ENCODE results near the gene AGBL5. TPM values are rescaled to one million over a fixed set of nuclear protein-coding genes. Genes with fewer than 3 reads are reported as not detected.

The AGBL5 gene
- total and polyA plus RNA-seq, 9 of the 15 experiments (the other 6 are each of a cell fraction or from before 2014, with no cell fraction given), result 3.3 to 52.7 (median 26.2) TPM

DNA sequence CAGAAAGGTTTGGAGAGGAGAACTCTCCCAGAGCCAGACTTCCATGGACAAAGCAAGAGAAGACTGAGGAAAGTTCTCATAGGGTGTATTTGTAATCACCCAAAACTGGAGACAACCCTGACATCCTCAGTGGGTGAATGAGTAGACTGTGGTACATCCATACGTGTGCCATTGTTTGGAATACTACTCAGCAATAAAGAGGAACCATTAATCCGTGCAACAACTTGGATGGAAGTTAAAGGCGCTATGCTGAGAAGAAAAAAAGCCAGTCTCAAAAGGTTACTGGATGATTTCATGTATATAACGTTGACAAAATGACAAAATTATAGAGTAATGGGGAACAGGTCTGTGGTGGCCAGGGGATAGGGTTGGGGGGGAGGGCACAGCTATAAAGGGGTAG, 42.8 kb upstream of the AGBL5 start:
- ChIA-PET POLR2A (interaction anchor here (1.2 to 2.6 kb wide), 2 partner anchors 11 to 21 kb away, joined by 4 to 13 read pairs; no protein-coding TSS in a partner anchor), CTCF (ENCODE audit: low intra/inter-chr PET ratio) (no interaction called here)
- H3K9me1 ChIP-seq (ENCODE audit: control insufficient read depth, insufficient read depth, low read length), result no peaks in the 10 kb centered on the region
- H3K27ac ChIP-seq (ENCODE audit: extremely low read depth, low read depth, low read length), result peak overlapping the region; percentile 88
- peaks cover 67% of the 10 kb centered on the region for H3K79me2 ChIP-seq (ENCODE audit: control insufficient read depth, insufficient read depth, low read length)
- H3K27me3 ChIP-seq (ENCODE audit: control insufficient read depth in 2 of 2, insufficient read depth in 2 of 2, low read length in 2 of 2), result no peaks in the 10 kb centered on the region
- ATAC-seq, result no peak
- no peak overlapping the region for H3K4me3 ChIP-seq
- no peak overlapping the region for H3K9ac ChIP-seq (ENCODE audit: insufficient read depth in 1 of 2, low read depth in 2 of 2, low read length in 2 of 2)
- DNase-seq (ENCODE audit: extremely low read depth in 1 of 4, low spot score in 3 of 4), result no peak
- H3K4me1 ChIP-seq (replicated peaks in 1 of 2; ENCODE audit: control insufficient read depth in 2 of 2, insufficient read depth in 2 of 2, low read length in 2 of 2), result peaks cover 34 to 90% of the 10 kb centered on the region in 2 experiments
- H4K20me1 ChIP-seq (replicated peaks; ENCODE audit: control insufficient read depth, insufficient read depth, low read length), result no peaks in the 10 kb centered on the region
- H3K9me3 ChIP-seq (replicated peaks; ENCODE audit: control insufficient read depth, insufficient read depth, low read depth, low read length), result no peaks in the 10 kb centered on the region
- no TSS peak for BruUV-seq (replicated peaks)
- intact Hi-C loops (cut with micrococcal nuclease), result no loop called here
- H3K36me3 ChIP-seq (ENCODE audit: control insufficient read depth, insufficient read depth, low read length), result peaks cover 3% of the 10 kb centered on the region; the same call in 1 of the 3 replicates
- WGBS (ENCODE audit: insufficient coverage, low coverage, missing lambda C conversion rate), result 87% methylated on average over 4 of the region's 4 CpGs
- no peak for FAIRE-seq
- H2AFZ ChIP-seq (ENCODE audit: low read depth, low read length), result no peak overlapping the region
- in situ Hi-C loops (cut with MboI), result no loop called here
- H3K4me2 ChIP-seq (ENCODE audit: insufficient read depth, low read length), result no peak overlapping the region; the same call in 1 of the 2 replicates
- TF ChIP-seq BCOR (IDR thresholded peaks at IDR 0.05) (peak; percentile 43; the same call in 1 of the 2 replicates), C11orf30 (IDR thresholded peaks at IDR 0.05; ENCODE audit: low read depth) (no peak; the same call in 1 of the 2 replicates), NR4A1 (CRISPR knock-in tag; IDR thresholded peaks at IDR 0.05) (no peak), NR4A1 (tag; IDR thresholded peaks at IDR 0.05) (0 out of 2 replicates have a peak, but pooled peaks have one; percentile 22), ZFPM2 (CRISPR knock-in tag; IDR thresholded peaks at IDR 0.05) (no peak), FOXM1 (IDR thresholded peaks at IDR 0.05; ENCODE audit: low read depth) (no peak), FOXM1 (CRISPR knock-in tag; IDR thresholded peaks at IDR 0.05; ENCODE audit: low read depth) (no peak), HIVEP1 (CRISPR knock-in tag; IDR thresholded peaks at IDR 0.05) (peak; percentile 56; the same call in 1 of the 2 replicates), ZNF121 (CRISPR knock-in tag; conservative IDR thresholded peaks at IDR 0.05) (no peak), GTF3C2 (IDR thresholded peaks at IDR 0.05; ENCODE audit: borderline replicate concordance, extremely low read depth, insufficient read length) (no peak), ADNP (tag; IDR thresholded peaks at IDR 0.05) (0 out of 2 replicates have a peak, but pooled peaks have one; percentile 55), NFYB (IDR thresholded peaks at IDR 0.05; ENCODE audit: extremely low read depth, insufficient read length) (no peak), ZBTB33 (CRISPR knock-in tag; IDR thresholded peaks at IDR 0.05) (peak; percentile 20; the same call in 1 of the 2 replicates), MECOM (CRISPR knock-in tag; IDR thresholded peaks at IDR 0.05) (0 out of 2 replicates have a peak, but pooled peaks have one; percentile 23), CBX3 (IDR thresholded peaks at IDR 0.05; ENCODE audit: borderline replicate concordance in 1 of 2, low read length in 2 of 2) (peak in 1 of 2 experiments; percentile 49; a peak in 1 of 3 replicates), SMAD4 (CRISPR knock-in tag; conservative IDR thresholded peaks at IDR 0.05) (0 out of 2 replicates have a peak, but pooled peaks have one; percentile 18), E2F5 (CRISPR knock-in tag; IDR thresholded peaks at IDR 0.05) (no peak)
